Activated T-cell treated with anti-CD3 and anti-CD28 coated beads for 1 hour (primary cell): ENCODE measurements around the gene STXBP5.
"Not testable (repeated sequence)": the region's sequence is repeated elsewhere in the genome, so short reads cannot be mapped to it uniquely, and the experiment has no call there.

Experiments used
- DNase-seq: peaks from one replicate; pipeline ENCODE4 v3.0.0-alpha.2; 2020; ENCODE audit warnings: low read depth

The STXBP5 gene

GRCh38 chr6:147246853-147247635 is 42.8 kb downstream of the STXBP5 start:
- no peak for DNase-seq

DNA sequence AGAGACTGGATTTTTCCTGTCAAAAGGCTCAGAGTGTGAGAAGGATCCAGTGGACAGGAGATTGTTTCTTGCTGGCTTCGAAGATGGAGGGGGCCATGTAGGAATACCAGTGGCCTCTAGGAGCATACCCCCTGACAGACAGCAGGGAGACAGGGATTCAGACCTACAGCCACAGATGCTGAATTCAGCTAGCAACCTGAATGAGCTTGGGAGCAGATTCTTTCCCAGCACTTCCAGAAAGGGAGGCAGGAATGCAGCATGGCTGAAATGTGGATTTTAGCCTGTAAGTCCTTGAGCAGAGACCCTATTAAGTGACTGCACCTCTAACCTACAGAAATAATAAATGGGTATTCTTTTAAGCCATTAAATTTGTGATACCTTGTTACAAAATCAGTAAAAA is 44.6 kb downstream of the STXBP5 start:
- no peak for DNase-seq

DNA sequence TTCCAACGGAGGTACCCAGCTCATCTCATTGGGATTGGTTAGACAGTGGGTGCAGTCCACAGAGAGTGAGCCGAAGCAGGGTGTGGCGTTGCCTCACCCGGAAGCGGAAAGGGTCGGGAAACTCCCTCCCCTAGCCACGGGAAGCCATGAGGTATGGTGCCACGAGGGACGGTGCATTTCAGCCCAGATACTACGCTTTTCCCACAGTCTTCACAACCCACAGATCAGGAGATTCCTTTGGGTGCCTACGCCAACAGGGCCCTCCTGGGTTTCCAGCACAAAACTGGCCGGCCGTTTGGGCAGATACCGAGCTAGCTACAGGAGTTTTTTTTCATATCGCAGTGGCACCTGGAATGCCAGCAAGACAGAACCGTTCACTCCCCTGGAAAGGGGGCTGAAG is 46.9 kb downstream of the STXBP5 start:
- DNase-seq = no peak

GRCh38 chr6:147254929-147255473 is 50.8 kb downstream of the STXBP5 start:
- DNase-seq = not testable (repeated sequence)

DNA sequence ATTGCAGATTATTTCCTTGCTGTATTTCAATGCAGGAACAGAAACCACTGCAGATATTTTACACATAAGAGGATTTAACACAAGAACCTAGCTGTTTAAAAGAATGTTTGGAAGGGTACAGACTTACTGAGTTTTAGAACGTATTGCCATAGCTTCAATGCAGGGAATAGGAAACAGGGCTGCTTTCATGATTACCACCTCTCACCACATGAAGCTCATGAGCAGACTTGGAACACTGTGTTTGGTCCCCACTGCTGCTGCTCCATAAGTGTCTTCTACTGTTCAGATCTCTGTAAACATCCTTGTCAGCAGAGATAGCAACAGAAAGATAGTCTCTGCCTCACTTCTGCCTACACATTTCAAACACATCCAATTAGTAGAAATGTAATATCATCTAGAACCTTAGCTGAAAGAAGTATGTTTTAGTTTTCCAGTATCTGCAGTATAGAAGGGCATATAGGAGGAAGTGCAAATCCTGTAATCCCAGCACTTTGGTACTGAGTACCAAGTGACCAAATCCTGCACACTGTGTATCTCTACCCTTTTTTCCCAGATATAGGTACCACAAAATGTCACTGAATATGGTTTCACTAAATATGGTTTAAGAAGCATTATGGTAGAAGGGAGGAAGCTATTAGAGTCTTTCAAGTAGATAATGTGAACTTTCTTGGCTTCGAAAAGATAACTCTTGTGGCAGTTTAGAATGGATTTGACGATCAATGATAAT is 51.9 kb downstream of the STXBP5 start:
- DNase-seq = no peak

- DNase-seq = no peak
Measured at GRCh38 chr6:147257760-147258159, 53.5 kb downstream of the STXBP5 start.

- DNase-seq = no peak
Measured at GRCh38 chr6:147260091-147260490, 55.9 kb downstream of the STXBP5 start.

GRCh38 chr6:147262946-147263345 is 58.7 kb downstream of the STXBP5 start:
- no peak for DNase-seq

DNA sequence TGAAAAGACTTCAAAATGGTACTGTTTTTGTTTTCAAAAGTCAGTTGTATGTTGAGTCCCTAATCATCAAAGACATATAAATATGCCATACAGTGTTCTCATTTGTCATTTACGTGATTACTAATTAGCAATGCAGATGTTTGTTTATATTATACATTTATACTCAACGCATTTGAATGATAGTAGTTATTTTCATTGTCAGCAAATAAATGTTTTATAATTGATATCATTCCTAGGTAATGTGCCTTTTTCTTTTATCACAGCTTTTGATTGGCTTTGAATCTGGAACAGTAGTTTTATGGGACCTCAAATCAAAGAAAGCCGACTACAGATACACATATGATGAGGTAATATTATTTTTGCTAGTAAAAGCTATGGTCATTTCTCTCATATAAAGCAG is 62.6 kb downstream of the STXBP5 start:
- DNase-seq = no peak

DNA sequence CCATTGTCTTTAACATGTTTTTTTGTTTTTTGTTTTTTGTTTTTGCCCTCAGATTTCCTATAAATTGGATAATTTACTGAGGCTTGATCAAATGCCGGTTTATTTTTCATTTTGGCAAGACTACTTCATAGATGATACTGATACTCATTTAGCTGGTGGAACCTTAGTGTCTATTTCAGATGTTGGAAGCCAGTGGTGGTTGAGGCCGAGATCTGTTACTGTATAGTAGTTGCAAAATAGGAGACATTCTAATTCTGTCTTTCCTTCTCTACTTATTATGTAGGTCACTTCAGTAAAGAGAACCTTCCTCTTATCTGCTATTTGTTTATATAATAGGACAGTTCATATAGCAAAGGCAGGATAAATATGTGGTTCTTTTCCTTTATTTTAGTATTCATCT is 63.4 kb downstream of the STXBP5 start:
- no peak for DNase-seq

DNA sequence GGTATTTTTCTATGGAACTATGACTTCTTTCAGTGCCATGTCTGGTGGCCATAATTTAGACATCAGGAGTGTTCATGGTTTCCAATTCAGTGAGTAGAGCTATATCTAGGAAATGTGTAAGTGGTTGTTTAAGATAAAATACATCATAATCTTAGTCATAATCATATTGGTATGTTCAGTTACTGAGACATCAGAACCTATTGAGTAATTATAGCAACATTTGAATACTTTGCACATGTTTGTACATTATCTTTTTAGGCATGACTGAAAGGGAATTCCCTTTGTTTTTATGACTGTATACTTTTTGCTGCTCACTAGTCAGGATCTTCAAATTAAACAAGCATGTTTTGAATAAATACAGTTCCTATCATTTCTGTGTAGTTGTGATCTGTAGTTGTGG is 64.0 kb downstream of the STXBP5 start:
- DNase-seq = no peak

- DNase-seq = no peak
Measured at GRCh38 chr6:147274012-147274411, 69.8 kb downstream of the STXBP5 start.

DNA sequence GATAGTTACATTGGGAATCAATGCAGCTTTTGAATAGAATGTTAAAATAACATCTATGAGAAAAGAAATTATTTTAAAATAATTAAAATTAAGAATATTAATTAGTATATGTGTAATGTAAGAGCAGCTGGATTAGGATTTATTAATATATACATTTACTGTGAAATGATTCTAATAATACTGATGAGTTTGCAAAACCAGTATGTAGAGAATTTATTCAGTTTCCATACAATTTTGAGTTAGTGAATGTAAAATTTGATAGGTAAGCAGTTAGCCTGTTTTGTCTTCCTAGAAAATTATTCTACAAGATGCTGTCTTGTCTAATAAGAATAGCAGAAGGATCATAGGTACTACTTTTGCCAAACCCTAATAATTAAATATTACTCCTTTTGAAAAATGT is 70.6 kb downstream of the STXBP5 start:
- no peak for DNase-seq

DNA sequence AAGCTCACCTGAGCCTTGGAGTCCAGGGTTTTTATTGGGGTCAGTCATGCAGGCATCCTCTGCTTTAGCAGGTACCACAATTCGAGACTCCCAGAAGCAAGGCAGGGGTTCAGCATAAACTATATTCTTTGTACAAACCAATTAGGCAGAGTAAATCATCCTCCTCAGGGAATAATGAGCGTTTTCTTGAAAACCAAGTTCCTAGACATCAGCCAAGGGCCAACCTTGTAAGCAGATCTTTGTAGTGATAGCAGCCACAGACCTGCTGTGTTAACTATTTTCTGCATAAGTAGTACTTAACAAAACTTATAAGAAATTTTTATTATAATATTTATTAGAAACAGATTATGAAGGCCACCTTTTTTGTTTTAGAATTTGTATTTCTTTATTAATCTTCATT is 74.7 kb downstream of the STXBP5 start:
- DNase-seq = no peak

DNA sequence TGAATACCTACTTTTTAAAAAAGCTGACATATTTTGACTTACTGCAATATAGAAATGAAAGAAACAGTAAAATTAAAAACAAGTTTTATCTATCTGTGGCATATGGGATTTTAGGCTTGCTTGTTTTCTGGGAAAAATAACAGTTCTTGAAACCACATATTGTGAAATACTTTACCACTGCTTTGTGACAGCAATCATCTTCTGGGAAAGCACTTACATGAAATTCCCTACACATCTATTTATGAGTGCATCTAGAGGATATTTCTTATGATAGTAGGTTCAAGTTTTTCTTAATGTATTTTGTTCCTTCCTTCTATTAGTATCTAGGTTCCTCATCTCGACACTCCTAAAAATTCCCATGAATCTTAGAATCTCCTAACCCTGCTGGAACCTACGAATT is 75.2 kb downstream of the STXBP5 start:
- DNase-seq = no peak

DNA sequence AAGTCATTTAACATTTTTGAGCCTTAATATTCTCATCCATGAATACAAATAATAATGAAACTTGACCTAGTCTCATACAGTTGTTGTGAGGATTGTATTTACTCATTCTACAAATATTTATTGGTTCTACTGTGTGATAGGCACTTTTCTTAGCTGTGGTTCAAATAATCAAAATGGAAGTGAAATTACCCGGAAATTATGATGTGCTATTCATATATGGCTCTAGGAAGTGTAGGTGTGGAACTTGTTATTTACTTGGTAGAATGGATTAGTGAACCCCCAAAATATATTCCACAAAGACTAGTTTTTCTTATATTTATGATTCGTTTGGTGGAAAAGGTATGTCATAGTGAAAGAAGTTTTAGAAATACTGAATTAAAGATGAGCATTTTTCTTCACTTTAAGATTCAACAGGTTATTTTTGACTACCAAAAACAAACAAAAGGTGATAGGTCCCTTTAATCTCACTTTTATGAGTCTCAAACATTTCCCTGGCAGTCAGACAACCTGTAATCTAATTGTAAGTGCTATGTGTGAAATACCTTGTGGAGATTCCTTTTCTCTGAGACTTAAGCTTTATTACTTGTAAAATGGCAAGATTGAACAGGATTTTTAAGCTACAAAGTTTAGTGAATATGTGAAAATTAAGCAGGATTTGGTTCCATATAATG is 77.8 kb downstream of the STXBP5 start:
- no peak for DNase-seq

GRCh38 chr6:147282566-147282959 is 78.3 kb downstream of the STXBP5 start:
- no peak for DNase-seq

DNA sequence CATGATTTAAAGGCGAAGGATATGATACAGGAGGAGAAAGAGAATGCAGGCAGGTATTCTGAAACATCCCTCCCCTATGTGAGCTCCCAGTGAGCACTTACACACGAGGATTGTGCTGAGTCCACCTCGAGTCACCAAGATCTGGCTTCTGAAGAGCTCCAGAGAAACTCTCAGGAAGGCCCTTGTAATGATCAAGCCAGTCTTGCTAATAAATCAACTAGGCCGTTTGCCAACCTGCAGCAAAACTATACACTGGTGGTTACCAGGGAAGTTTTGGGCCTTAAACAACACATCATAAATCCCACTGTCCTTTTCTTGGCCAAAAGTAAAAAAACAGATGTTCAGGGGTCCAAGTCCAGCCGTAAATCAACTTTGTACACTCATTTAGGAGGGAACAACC is 79.2 kb downstream of the STXBP5 start:
- DNase-seq = no peak

- no peak for DNase-seq
Measured at GRCh38 chr6:147285087-147285855, 81.1 kb downstream of the STXBP5 start.

- DNase-seq = no peak
Measured at GRCh38 chr6:147287869-147288271, 83.7 kb downstream of the STXBP5 start.

DNA sequence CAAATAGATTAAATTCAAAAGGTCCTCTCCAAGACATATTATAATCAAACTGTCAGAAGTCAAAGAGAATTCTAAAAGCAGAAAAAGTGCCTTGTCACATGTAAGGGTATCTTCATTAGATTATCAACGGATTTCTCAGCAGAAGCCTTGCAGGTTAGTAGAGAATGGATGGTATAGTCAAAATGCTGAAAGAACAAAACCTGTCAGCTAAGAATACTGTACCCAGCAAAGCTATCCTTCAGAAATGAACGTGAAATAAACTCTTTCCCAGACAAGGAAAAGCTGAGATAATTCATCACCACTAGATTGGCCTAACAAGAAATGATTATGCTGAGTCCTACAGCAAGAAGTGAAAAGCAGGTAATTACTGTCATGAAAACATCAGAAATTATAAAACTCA is 92.9 kb downstream of the STXBP5 start:
- no peak for DNase-seq

DNA sequence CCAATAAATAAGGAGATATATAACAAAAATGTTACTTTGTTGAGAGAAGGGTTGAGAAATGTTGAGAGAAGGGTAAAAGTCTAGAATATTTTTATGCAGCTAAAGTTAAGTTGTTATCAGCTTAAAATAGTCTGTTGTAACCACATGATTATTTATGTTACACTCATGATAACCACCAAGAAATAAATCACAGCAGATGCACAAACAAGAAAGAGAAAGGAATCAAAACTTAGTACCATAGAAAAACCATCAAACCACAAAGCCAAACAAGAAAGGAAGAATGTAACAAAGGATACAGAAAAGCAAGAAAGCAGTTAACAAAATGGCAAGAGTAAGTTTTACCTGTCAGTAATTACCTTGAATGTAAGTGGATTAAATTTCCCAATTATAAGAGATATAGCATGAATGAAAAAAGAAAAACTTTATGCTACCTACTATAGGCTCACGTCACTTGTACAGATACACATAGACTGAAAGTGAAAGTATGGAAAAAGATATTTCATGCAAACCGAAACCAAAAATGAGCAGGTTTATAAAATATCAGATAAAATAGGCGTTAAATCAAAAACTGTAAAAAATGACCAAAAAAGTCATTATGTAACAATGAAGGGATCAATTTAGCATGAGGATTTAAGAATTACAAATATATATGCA is 93.6 kb downstream of the STXBP5 start:
- DNase-seq = no peak
